ENCODE measurements around the gene TNFRSF18.
"Not testable (repeated sequence)": the region's sequence is repeated elsewhere in the genome, so short reads cannot be mapped to it uniquely, and the experiment has no call there.

The TNFRSF18 gene

GRCh38 chr1:1206376-1206965, at the start of gene TNFRSF18:
TNFRSF18 (minus strand) TSS chr1:1206592; CDS start chr1:1206571, 21 bp downstream.
- no peak for FAIRE-seq

- no peak for FAIRE-seq
Measured at GRCh38 chr1:1255611-1256010, 49.2 kb upstream of the TNFRSF18 start.

- no peak for FAIRE-seq
Measured at GRCh38 chr1:1255078-1255477, 48.7 kb upstream of the TNFRSF18 start.

GRCh38 chr1:1254667-1254998, 48.2 kb upstream of the TNFRSF18 start:
- no peak for FAIRE-seq

GRCh38 chr1:1253972-1254666, 47.7 kb upstream of the TNFRSF18 start:
- FAIRE-seq, result no peak

GRCh38 chr1:1253314-1253713, 46.9 kb upstream of the TNFRSF18 start:
- FAIRE-seq, result no peak

- FAIRE-seq, result no peak
Measured at GRCh38 chr1:1250786-1251284, 44.4 kb upstream of the TNFRSF18 start.

- not testable (repeated sequence) for FAIRE-seq
Measured at GRCh38 chr1:1248009-1248913, 41.9 kb upstream of the TNFRSF18 start.

- no peak for FAIRE-seq
Measured at GRCh38 chr1:1247341-1247913, 41.0 kb upstream of the TNFRSF18 start.

- no peak for FAIRE-seq
Measured at GRCh38 chr1:1246577-1247340, 40.4 kb upstream of the TNFRSF18 start, which contains the start of gene C1QTNF12. C1QTNF12 (minus strand) TSS chr1:1246722; CDS start chr1:1246690, 32 bp downstream.

GRCh38 chr1:1245817-1246576, 39.6 kb upstream of the TNFRSF18 start:
- FAIRE-seq, result no peak

- no peak for FAIRE-seq
Measured at GRCh38 chr1:1245178-1245816, 38.9 kb upstream of the TNFRSF18 start.

- FAIRE-seq, result no peak
Measured at GRCh38 chr1:1244192-1244811, 37.9 kb upstream of the TNFRSF18 start.

- no peak for FAIRE-seq
Measured at GRCh38 chr1:1243807-1244191, 37.4 kb upstream of the TNFRSF18 start.

GRCh38 chr1:1243266-1243660, 36.9 kb upstream of the TNFRSF18 start:
- FAIRE-seq, result no peak

- FAIRE-seq, result no peak
Measured at GRCh38 chr1:1242461-1243265, 36.3 kb upstream of the TNFRSF18 start.

- FAIRE-seq, result no peak
Measured at GRCh38 chr1:1241588-1242219, 35.3 kb upstream of the TNFRSF18 start.

GRCh38 chr1:1240822-1241587, 34.6 kb upstream of the TNFRSF18 start:
- FAIRE-seq, result no peak

Data from endometrium (tissue), 2 donors.